Kasumi-1 (cell line): Measurements from ENCODE around the gene TNFRSF14.

Experiments
- DNase-seq, 2 experiments: peaks; one replicate each; lab custom pipeline; 2025; lab: John Stamatoyannopoulos, UW

TNFRSF14 gene

GRCh38 chr1:2523891-2524609, 32.1 kb upstream of the TNFRSF14 start:
- no peak for DNase-seq

- no peak for DNase-seq
Observed at GRCh38 chr1:2525572-2525919, 30.6 kb upstream of the TNFRSF14 start.

GRCh38 chr1:2525920-2526823, 30.0 kb upstream of the TNFRSF14 start, which contains the start of gene PANK4:
Gene PANK4 (minus strand): TSS chr1:2526596. CDS start chr1:2526587, 9 bp downstream.
- DNase-seq, result peak; percentile 86 to 87

GRCh38 chr1:2526824-2527555, 29.2 kb upstream of the TNFRSF14 start:
- no peak for DNase-seq

GRCh38 chr1:2527556-2527860, 28.7 kb upstream of the TNFRSF14 start:
- DNase-seq, result no peak

GRCh38 chr1:2528016-2528415, 28.2 kb upstream of the TNFRSF14 start:
- DNase-seq, result no peak

- DNase-seq, result no peak
Observed at GRCh38 chr1:2528611-2528965, 27.6 kb upstream of the TNFRSF14 start.

- no peak for DNase-seq
Observed at GRCh38 chr1:2528966-2529783, 27.0 kb upstream of the TNFRSF14 start.

- DNase-seq, result no peak
Observed at GRCh38 chr1:2529784-2530512, 26.2 kb upstream of the TNFRSF14 start, which contains the start of gene HES5. Gene HES5 (minus strand): TSS chr1:2530263. CDS start chr1:2530164, 99 bp downstream.

- DNase-seq, result no peak
Observed at GRCh38 chr1:2530513-2531361, 25.4 kb upstream of the TNFRSF14 start.

- DNase-seq, result no peak
Observed at GRCh38 chr1:2532485-2533160, 23.5 kb upstream of the TNFRSF14 start.

- DNase-seq, result no peak
Observed at GRCh38 chr1:2533365-2533764, 22.8 kb upstream of the TNFRSF14 start.

GRCh38 chr1:2534315-2534686, 21.9 kb upstream of the TNFRSF14 start:
- DNase-seq, result no peak

GRCh38 chr1:2534687-2535441, 21.3 kb upstream of the TNFRSF14 start:
- DNase-seq, result no peak

GRCh38 chr1:2535455-2535854, 20.7 kb upstream of the TNFRSF14 start:
- DNase-seq, result no peak

- no peak for DNase-seq
Observed at GRCh38 chr1:2535981-2536380, 20.2 kb upstream of the TNFRSF14 start.

GRCh38 chr1:2537784-2538115, 18.4 kb upstream of the TNFRSF14 start:
- no peak for DNase-seq

- no peak for DNase-seq
Observed at GRCh38 chr1:2538376-2538775, 17.8 kb upstream of the TNFRSF14 start.

GRCh38 chr1:2538872-2539271, 17.3 kb upstream of the TNFRSF14 start:
- no peak for DNase-seq
